Peyer's patch (tissue), 4 donors: Measurements from ENCODE around the gene EXOC1.

Experiments used
- CTCF ChIP-seq, 6 experiments: fragments of 450-650 bp in 4 of 6; fragments of 200-600 bp in 2 of 6; sonication (generic) in 1 of 6; IDR thresholded peaks; one replicate each; pipeline ENCODE4 v1.5.1; 2017 to 2019; ENCODE audit warnings: antibody characterized with exemption in 6 of 6, mild to moderate bottlenecking in 3 of 6, moderate library complexity in 1 of 6
- POLR2A ChIP-seq, 2 donors: fragments of 450-650 bp; IDR thresholded peaks; one replicate each; pipeline ENCODE4 v1.5.1; 2017; ENCODE audit warnings: antibody characterized with exemption in 2 of 2, mild to moderate bottlenecking in 2 of 2, moderate library complexity in 2 of 2

DNA sequence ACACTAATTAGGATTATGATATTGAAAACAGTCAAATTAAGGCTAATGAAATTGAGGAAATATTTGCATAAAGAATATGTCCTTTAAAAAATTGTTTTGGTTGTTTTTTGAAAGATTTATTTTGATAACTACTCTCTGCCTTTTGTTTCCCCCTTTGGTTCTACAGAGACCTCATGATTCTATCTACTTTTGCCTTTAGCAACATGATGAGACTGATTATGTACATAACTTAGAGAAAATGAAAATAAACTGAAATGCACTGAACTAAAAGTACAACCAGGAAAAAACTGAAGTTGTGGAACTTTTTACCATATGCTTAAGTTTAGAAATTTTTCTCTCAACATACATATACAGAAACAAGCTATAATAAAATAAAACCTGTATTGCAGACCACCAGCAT, 21.4 kb downstream of the EXOC1 start:
- TF ChIP-seq CTCF (IDR thresholded peaks at IDR 0.05) (no peak), POLR2A (IDR thresholded peaks at IDR 0.05) (no peak)
